K562 (cell line): ENCODE data around the gene NACC1. TPM values are rescaled to one million over a fixed set of nuclear protein-coding genes. Genes with fewer than 3 reads are reported as not detected.

ENCODE experiments used
- ATF1 ChIP-seq, 2 experiments: fragments of 450-650 bp in 1 of 2; IDR thresholded peaks; 2 replicates each; pipeline ENCODE4 v1.6.1; 2016; ENCODE audit warnings: missing compliant biosample characterization in 1 of 2, missing genetic modification characterization in 1 of 2
- BHLHE40 ChIP-seq: IDR thresholded peaks from 2 replicates; pipeline ENCODE4 v1.6.1; 2011; ENCODE audit warnings: low read length, improper control_type of control experiment
- CAMTA2 ChIP-seq: fragments of 250-450 bp; sonication (Bioruptor Pico); conservative IDR thresholded peaks from 2 replicates; pipeline ENCODE4 v1.5.1; 2022
- CBX8 ChIP-seq: fragments of 200-600 bp; sonication (generic); IDR thresholded peaks from 2 replicates; pipeline ENCODE4 v1.6.1; 2012; ENCODE audit warnings: borderline replicate concordance, mixed run types, low read depth, mild to moderate bottlenecking, moderate library complexity, mixed read lengths, low read length, control low read depth, inconsistent platforms; ENCODE audit not compliant: poor library complexity, severe bottlenecking; ENCODE audit errors: extremely low read depth
- ELF2 ChIP-seq: fragments of 250-450 bp; sonication (Bioruptor Pico); IDR thresholded peaks from 2 replicates; pipeline ENCODE4 v1.5.0; 2021; ENCODE audit warnings: mild to moderate bottlenecking
- GABPA ChIP-seq: fragments of 200-800 bp; sonication (Bioruptor generic); conservative IDR thresholded peaks from 2 replicates; pipeline ENCODE4 v1.6.1; 2016; ENCODE audit warnings: low read depth, missing genetic modification characterization, missing compliant biosample characterization
- KLF10 ChIP-seq: fragments of 250-450 bp; sonication (Bioruptor Pico); IDR thresholded peaks from 2 replicates; pipeline ENCODE4 v1.6.1; 2021; ENCODE audit warnings: matching md5 sums
- RBM22 ChIP-seq: fragments of 200-400 bp; formaldehyde crosslinking; IDR thresholded peaks from 2 replicates; pipeline ENCODE4 v1.6.1; 2018; ENCODE audit warnings: low read length, low read depth; ENCODE audit not compliant: poor library complexity, severe bottlenecking
- SAP30 ChIP-seq: fragments of 200-600 bp; sonication (generic); IDR thresholded peaks from 2 replicates; pipeline ENCODE4 v1.6.1; 2012; ENCODE audit warnings: borderline replicate concordance, low read depth, mild to moderate bottlenecking, moderate library complexity, low read length, control low read depth, inconsistent platforms; ENCODE audit not compliant: insufficient read depth, poor library complexity, severe bottlenecking
- SMAD2 ChIP-seq: fragments of 150-350 bp; IDR thresholded peaks from 2 replicates; pipeline ENCODE4 v1.6.1; 2014; ENCODE audit warnings: low read depth, mild to moderate bottlenecking, low read length
- SOX6 ChIP-seq: fragments of 450-650 bp; IDR thresholded peaks from 2 replicates; pipeline ENCODE4 v1.6.1; 2014; ENCODE audit warnings: mild to moderate bottlenecking
- TAF7 ChIP-seq: fragments of 450-650 bp; IDR thresholded peaks from 2 replicates; pipeline ENCODE4 v1.6.1; 2016; ENCODE audit warnings: missing genetic modification characterization, missing compliant biosample characterization
- TARDBP ChIP-seq: fragments of 450-650 bp; IDR thresholded peaks from 2 replicates; pipeline ENCODE4 v1.6.1; 2016
- WHSC1 ChIP-seq: IDR thresholded peaks from one replicate; pipeline ENCODE4 v1.6.1; 2012; ENCODE audit warnings: low read length, control low read depth, inconsistent platforms
- XRCC3 ChIP-seq: fragments of 450-650 bp; IDR thresholded peaks from 2 replicates; pipeline ENCODE4 v1.6.1; 2017; ENCODE audit warnings: mild to moderate bottlenecking, moderate library complexity
- ZBED1 ChIP-seq: IDR thresholded peaks from 2 replicates; pipeline ENCODE4 v1.6.1; 2014
- ZC3H8 ChIP-seq: fragments of 450-650 bp; IDR thresholded peaks from 2 replicates; pipeline ENCODE4 v1.6.1; 2017
- ZNF124 ChIP-seq: sonication (generic); formaldehyde crosslinking; IDR thresholded peaks from 2 replicates; pipeline ENCODE4 v1.8.1; 2022; ENCODE audit warnings: missing genetic modification reagents
- ZNF140 ChIP-seq: fragments of 250-450 bp; sonication (Bioruptor Pico); IDR thresholded peaks from 2 replicates; pipeline ENCODE4 v1.8.0; 2021; ENCODE audit warnings: moderate library complexity, mild to moderate bottlenecking, inconsistent platforms
- ZNF184 ChIP-seq: sonication (generic); formaldehyde crosslinking; IDR thresholded peaks from 2 replicates; pipeline ENCODE4 v1.5.0; 2020; ENCODE audit warnings: missing genetic modification reagents
- ZNF263 ChIP-seq: sonication (generic); formaldehyde crosslinking; IDR thresholded peaks from 2 replicates; pipeline ENCODE4 v1.8.0; 2022; ENCODE audit warnings: mild to moderate bottlenecking, missing genetic modification reagents, borderline replicate concordance
- ZNF444 ChIP-seq: fragments of 250-450 bp; sonication (Bioruptor Pico); IDR thresholded peaks from 2 replicates; pipeline ENCODE4 v1.4.0; 2020; ENCODE audit warnings: mild to moderate bottlenecking, moderate library complexity
- ZNF561 ChIP-seq: fragments of 450-650 bp; formaldehyde crosslinking; conservative IDR thresholded peaks from 2 replicates; pipeline ENCODE4 v1.4.0; 2020; ENCODE audit warnings: mild to moderate bottlenecking, moderate library complexity
- polyA plus RNA-seq, 8 experiments: library from polyadenylated mRNA; depleted of rRNA in 4 of 8; stranded (reverse) in 5 of 8; unstranded in 3 of 8; fragments of >200 nt; fragmentation: Nextera tagmentation in 2 of 8; fragmentation: Illumina TruSeq in 1 of 8; extraction: Ambion mirVana in 2 of 8; extraction: Trizol in 1 of 8; gene quantifications; 2 replicates each; pipeline versions ENCODE4 v1.2.1 to v1.2.3, GENCODE V29; 2011 to 2014; ENCODE audit warnings: inconsistent platforms in 1 of 8, missing spikeins in 1 of 8
- total RNA-seq, 7 experiments: library from RNA; depleted of rRNA in 6 of 7; stranded (reverse); fragments of >200 nt in 6 of 7; fragmentation: Illumina TruSeq in 2 of 7; extraction: Trizol in 2 of 7; gene quantifications; 2 replicates each; pipeline versions ENCODE4 v1.2.1 to v1.2.3, GENCODE V29; 2011 to 2021; ENCODE audit warnings: low replicate concordance in 1 of 7
- TF ChIP-seq, protein P1 (sequence below): fragments of 450-650 bp; conservative IDR thresholded peaks from 2 replicates; pipeline ENCODE4 v1.6.1; 2016; ENCODE audit warnings: missing genetic modification characterization, low read depth, mild to moderate bottlenecking, control low read depth, missing compliant biosample characterization
- TF ChIP-seq, protein P2 (sequence below), 2 experiments: fragments of 200-800 bp in 1 of 2; sonication (Bioruptor generic) in 1 of 2; sonication (generic) in 1 of 2; formaldehyde crosslinking in 1 of 2; IDR thresholded peaks in 1 of 2; conservative IDR thresholded peaks in 1 of 2; 2 replicates each; pipeline versions ENCODE4 v1.5.0 to v1.6.1; 2016 to 2020; ENCODE audit warnings: missing compliant biosample characterization in 1 of 2, missing genetic modification characterization in 1 of 2, missing genetic modification reagents in 1 of 2
- TF ChIP-seq, protein P3 (sequence below): fragments of 250-450 bp; sonication (Bioruptor Pico); IDR thresholded peaks from 2 replicates; pipeline ENCODE4 v1.4.0; 2020

The NACC1 gene
- total and polyA plus RNA-seq, 9 of the 15 experiments (the other 6 are each of a cell fraction or from before 2014, with no cell fraction given), result 0.04 to 96.6 (median 25.8) TPM

DNA sequence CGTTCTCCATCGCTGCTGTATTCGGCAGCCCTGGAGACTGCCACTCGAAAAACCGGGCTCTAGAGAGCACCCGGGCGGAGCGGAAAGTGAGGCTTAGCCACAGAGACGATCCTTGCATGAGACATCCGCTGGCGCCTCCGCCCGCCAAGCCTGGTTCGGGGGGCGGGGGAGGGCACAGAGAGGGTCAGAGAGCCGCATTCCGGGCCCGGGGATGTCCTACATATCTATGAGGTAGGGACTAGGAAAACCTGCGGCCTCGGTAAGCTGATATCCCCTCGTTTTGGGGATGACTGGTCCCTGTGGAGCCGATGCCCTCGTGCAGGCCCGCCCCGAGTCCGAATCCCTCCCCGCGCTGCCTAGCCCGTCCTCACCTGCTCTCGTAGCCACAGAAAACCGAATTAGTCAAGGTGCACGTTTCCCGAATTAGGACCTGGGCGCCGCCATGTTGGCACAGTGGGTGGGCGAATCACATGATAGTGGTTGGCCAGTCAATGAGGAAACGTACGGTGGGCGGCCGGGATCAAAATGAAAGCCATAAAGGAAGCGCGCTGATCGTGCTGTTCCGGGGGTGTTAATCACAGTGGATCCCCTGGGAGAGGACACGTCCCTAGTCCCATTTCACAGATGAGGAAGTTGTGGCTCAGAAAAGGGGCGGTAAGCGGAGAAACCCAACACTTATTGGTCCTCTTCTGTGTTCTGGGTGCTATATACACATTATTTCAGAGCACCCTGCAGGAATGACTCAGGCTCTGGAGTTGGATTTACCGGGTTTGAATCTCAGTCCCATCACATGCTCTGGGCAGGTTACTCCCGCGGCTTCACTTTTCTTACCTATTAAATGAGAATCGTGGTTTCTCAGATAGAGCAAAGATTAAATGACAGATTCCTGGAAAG is 1.5 kb upstream of the NACC1 start, which contains the start of gene TRMT1 (continued):
- no peak for TF ChIP-seq ZC3H8
- no peak for TF ChIP-seq ATF1 (CRISPR knock-in tag; IDR thresholded peaks at IDR 0.05)
- TF ChIP-seq ATF1 (tag; IDR thresholded peaks at IDR 0.05), result peak; percentile 64
- TF ChIP-seq SAP30, result peak; percentile 100
- TF ChIP-seq TAF7 (tag), result no peak
- no peak for TF ChIP-seq ELF2 (CRISPR knock-in tag)
- TF ChIP-seq, protein P1, sequence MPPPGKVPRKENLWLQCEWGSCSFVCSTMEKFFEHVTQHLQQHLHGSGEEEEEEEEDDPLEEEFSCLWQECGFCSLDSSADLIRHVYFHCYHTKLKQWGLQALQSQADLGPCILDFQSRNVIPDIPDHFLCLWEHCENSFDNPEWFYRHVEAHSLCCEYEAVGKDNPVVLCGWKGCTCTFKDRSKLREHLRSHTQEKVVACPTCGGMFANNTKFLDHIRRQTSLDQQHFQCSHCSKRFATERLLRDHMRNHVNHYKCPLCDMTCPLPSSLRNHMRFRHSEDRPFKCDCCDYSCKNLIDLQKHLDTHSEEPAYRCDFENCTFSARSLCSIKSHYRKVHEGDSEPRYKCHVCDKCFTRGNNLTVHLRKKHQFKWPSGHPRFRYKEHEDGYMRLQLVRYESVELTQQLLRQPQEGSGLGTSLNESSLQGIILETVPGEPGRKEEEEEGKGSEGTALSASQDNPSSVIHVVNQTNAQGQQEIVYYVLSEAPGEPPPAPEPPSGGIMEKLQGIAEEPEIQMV (tag), result no peak
- no peak for TF ChIP-seq WHSC1
- peak; percentile 64 for TF ChIP-seq BHLHE40
- peak; percentile 37; the same call in 1 of the 2 replicates for TF ChIP-seq SOX6
- no peak for TF ChIP-seq ZNF561
- 0 out of 2 replicates have a peak, but pooled peaks have one; percentile 61 for TF ChIP-seq TARDBP
- TF ChIP-seq ZBED1, result no peak
- peak; percentile 49 for TF ChIP-seq GABPA (tag)
- no peak for TF ChIP-seq SMAD2
- no peak for TF ChIP-seq RBM22
- no peak for TF ChIP-seq CAMTA2 (CRISPR knock-in tag)
- TF ChIP-seq KLF10 (CRISPR knock-in tag), result no peak
- TF ChIP-seq ZNF444 (CRISPR knock-in tag), result no peak
- TF ChIP-seq, protein P2, sequence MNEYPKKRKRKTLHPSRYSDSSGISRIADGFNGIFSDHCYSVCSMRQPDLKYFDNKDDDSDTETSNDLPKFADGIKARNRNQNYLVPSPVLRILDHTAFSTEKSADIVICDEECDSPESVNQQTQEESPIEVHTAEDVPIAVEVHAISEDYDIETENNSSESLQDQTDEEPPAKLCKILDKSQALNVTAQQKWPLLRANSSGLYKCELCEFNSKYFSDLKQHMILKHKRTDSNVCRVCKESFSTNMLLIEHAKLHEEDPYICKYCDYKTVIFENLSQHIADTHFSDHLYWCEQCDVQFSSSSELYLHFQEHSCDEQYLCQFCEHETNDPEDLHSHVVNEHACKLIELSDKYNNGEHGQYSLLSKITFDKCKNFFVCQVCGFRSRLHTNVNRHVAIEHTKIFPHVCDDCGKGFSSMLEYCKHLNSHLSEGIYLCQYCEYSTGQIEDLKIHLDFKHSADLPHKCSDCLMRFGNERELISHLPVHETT (CRISPR knock-in tag; conservative IDR thresholded peaks at IDR 0.05 in 1 of 2, IDR thresholded peaks at IDR 0.05 in 1 of 2), result peak in 1 of 2 experiments; percentile 44; a peak in 1 of 4 replicates
- TF ChIP-seq CBX8, result no peak
- TF ChIP-seq XRCC3, result no peak
- TF ChIP-seq ZNF263 (CRISPR knock-in tag), result no peak; the same call in 1 of the 2 replicates
- TF ChIP-seq ZNF184 (CRISPR knock-in tag), result no peak
- TF ChIP-seq, protein P3, sequence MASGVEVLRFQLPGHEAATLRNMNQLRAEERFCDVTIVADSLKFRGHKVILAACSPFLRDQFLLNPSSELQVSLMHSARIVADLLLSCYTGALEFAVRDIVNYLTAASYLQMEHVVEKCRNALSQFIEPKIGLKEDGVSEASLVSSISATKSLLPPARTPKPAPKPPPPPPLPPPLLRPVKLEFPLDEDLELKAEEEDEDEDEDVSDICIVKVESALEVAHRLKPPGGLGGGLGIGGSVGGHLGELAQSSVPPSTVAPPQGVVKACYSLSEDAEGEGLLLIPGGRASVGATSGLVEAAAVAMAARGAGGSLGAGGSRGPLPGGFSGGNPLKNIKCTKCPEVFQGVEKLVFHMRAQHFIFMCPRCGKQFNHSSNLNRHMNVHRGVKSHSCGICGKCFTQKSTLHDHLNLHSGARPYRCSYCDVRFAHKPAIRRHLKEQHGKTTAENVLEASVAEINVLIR, result no peak
- TF ChIP-seq ZNF140 (CRISPR knock-in tag), result no peak
- no peak for TF ChIP-seq ZNF124 (CRISPR knock-in tag)
